Stimulated activated CD8-positive, alpha-beta memory T cell treated with anti-CD3 and anti-CD28 coated beads, Interleukin-15, amount 100 ng/mL, for 4 hours (primary cell): ENCODE data around the gene RXFP1.

Source experiments
- DNase-seq, 2 donors: peaks; one replicate each; pipeline ENCODE4 v3.0.0-alpha.2; 2020; ENCODE audit warnings: low read depth in 2 of 2

Gene RXFP1

GRCh38 chr4:158521484-158522088, at the start of gene RXFP1:
TSS of gene RXFP1 (plus strand) at chr4:158521882. CDS start at chr4:158521977, 95 bp downstream.
- DNase-seq = no peak

GRCh38 chr4:158481811-158482210, 39.9 kb upstream of the RXFP1 start:
- no peak for DNase-seq

DNA sequence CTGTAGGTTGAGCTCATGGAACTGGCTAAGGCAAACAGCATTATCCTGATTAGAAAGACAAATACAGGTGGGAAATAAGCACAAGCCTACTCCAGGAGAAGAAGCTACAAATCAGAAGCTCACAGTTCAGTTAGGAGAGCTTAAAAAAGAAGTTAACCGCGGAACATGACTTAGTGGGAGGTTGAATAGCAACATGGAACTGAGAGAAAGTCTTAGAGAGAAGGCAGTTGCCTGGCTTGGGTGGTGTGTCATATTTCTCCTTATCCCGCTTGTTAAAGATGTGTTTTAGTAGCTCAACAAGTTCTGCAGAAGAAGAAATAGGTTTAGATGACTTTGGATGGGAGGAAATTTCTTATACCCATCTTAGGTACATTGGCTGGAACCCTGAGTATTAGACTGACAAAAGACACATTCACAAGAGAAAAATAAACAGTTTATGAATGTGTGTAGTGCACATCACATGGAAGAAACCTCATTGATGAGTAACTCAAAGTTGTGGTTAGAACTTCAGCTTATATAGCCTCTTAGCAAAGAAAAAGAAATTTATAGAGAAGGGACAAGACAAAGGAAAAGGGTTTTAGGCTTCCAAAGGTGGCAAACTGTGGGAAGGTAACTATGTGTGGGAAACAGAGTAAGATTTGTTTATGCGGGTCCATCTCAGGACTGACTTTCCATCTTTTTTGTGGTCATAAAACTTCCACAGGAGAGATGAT, 37.4 kb upstream of the RXFP1 start:
- no peak for DNase-seq

GRCh38 chr4:158490629-158491028, 31.1 kb upstream of the RXFP1 start:
- DNase-seq = no peak

GRCh38 chr4:158492391-158492790, 29.3 kb upstream of the RXFP1 start:
- no peak for DNase-seq

GRCh38 chr4:158496030-158496741, 25.5 kb upstream of the RXFP1 start:
- no peak for DNase-seq

DNA sequence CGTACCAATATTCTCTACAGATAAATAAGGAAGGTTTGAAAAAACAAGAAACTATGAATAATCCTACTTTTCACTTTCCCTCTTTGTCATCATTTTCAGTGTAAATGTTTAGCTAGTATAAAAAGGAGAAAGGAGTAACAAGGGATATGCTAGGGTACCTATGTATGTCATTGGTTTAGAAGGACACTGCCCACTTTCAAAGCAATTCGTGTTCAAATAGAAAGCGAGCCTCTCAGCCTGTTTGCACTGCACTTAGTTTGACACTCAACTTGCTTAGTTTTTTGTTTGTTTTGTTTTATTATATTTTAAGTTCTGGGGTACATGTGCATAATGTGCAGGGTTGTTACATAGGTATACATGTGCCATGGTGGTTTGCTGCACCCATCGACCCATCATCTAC, 21.6 kb upstream of the RXFP1 start:
- DNase-seq = no peak

- no peak for DNase-seq
Observed at GRCh38 chr4:158513256-158513655, 8.4 kb upstream of the RXFP1 start.

DNA sequence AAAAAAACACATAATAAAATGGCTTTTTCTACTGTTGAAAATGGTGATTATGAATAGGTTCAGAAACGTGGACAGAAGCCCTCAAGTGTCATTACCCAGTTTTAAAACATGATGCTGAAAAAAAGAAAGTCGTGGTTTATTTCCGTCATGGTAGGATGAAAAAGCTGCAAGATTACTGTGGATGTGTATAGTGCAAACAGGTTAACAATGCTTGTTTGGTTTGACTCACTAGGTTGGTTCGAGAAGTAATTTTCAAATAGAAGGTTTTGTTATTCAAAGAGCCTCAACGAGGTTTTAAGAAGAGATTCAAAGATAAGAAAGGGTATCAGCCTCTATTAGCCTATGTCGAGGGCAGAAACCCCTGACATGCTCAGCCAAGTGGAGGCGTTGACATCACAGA, 2.5 kb upstream of the RXFP1 start:
- DNase-seq = no peak

GRCh38 chr4:158523990-158524535, 2.4 kb downstream of the RXFP1 start:
- no peak for DNase-seq

DNA sequence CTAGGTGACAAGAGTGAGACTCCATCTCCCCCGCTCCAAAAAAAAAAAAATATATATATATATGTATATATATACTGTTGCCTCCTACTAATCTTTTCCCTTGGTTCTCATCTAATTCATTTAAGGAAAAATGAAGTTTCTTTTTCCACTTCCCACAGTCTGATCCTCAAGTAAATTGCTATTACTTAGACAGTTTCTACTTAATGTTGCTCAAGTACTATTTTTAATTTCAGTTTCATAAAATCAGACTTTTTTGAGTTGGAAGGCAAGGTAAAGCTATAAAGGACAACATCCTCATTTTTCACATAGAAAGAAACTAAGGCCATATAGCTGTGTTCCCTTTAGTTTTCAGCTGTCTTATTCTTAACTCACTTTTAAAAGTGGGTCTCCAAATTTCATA, 5.8 kb downstream of the RXFP1 start:
- no peak for DNase-seq

DNA sequence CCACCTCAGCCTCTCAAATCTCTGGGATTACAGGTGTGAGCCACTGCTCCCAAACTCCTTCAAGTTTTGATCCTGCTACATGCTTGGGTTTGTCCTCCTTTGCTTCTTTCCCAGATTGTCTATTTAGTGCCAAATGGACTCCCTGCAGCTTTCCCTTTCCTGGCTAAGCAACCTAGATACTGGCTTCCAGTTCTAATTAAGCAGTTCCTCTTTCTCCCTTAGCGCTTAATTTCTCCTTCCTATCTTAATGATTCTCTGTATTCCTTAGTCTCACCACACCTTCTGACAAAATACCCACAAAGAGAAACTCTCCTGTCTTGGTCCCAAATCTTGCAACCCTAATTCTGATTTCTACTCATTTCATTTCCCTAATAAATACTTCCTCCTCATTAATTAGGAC, 7.8 kb downstream of the RXFP1 start:
- DNase-seq = no peak

- no peak for DNase-seq
Observed at GRCh38 chr4:158530381-158530780, 8.7 kb downstream of the RXFP1 start.

GRCh38 chr4:158530898-158531297, 9.2 kb downstream of the RXFP1 start:
- no peak for DNase-seq

DNA sequence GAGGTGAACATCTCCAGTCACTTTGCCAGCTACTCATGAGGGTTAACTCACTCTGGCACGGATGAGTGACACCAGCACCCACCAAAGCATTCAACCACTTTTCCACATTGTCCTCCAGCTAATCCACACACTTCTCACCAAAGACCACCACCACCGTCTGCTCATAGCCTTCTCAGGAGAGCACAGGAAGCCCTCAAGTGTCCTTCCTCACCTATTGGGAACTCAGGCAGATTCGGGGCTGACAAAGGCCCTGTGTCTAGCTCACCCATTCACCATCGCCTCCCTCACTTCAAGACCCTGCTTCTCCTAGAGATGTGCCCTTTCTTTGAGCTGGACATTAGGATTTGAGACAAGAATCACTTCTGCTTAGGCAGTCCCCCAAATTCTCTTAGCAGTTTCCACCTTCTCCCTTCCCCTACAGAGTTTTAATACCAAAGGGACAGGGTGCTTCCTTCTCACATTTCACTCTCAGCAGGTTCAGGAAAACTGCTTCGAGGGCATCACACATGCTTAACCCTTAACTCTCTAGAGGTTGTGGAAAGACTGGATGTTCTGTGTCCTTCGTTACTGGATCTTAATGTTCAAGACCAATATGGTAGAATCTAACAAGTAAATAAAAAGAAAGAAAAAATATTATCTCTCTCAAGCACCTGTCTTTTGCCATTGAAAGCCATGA, 11.0 kb downstream of the RXFP1 start:
- DNase-seq = no peak

GRCh38 chr4:158534727-158535126, 13.0 kb downstream of the RXFP1 start:
- no peak for DNase-seq

DNA sequence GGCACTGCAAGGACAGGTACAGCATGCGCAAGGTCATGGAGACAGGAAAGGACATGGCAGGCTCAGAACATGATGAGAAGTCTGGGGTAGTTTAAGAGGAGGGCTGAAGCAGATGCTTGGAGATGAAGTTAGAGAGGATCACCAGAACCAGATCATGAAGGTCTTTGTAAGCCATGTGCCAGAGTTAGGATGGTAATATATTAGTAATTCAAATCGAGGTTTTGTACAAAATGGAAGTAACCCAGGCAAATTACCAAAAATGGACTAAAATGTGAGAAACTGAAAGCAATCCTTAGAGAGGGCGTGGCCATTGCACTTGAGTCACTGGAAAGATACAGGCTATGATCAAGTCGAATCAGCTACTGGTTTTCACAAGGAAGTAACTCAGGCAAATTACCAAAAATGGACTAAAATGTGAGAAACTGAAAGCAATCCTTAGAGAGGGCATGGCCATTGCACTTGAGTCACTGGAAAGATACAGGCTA, 13.5 kb downstream of the RXFP1 start:
- DNase-seq = no peak

- no peak for DNase-seq
Observed at GRCh38 chr4:158536833-158537232, 15.2 kb downstream of the RXFP1 start.

DNA sequence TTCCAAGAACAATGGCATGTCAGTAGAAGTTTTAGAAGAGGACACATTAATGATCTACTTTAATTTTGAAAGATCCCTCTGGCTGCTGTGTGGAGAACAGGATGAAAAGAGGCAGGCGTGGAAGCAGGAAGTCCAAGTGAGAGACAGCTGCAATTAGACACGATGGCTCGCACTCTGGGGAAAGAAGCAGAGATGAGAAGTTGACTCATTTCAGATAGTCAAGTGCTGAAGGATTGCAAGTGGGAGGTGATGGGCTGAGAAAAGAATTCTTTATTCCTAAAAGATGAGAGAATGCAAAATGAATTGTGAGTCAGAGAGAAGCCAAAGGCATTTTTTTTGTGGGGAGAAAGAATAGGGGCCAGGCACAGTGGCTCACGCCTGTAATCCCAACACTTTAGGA, 16.5 kb downstream of the RXFP1 start:
- no peak for DNase-seq

DNA sequence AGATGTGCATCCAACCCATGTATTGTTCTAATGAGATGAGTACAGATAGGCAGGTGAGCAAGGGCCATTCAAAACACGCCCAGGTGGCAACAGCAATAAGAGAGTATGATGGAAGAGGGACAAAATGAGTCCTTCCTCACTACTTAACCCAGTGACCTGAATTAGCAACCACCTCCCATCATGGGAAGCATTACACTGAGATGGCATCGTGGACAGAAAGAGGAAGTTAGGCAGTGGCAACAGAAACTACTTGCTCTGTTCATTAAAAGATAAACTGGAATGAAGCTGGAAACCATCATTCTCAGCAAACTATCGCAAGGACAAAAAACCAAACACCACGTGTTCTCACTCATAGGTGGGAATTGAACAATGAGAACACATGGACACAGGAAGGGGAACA, 17.2 kb downstream of the RXFP1 start:
- DNase-seq = no peak

DNA sequence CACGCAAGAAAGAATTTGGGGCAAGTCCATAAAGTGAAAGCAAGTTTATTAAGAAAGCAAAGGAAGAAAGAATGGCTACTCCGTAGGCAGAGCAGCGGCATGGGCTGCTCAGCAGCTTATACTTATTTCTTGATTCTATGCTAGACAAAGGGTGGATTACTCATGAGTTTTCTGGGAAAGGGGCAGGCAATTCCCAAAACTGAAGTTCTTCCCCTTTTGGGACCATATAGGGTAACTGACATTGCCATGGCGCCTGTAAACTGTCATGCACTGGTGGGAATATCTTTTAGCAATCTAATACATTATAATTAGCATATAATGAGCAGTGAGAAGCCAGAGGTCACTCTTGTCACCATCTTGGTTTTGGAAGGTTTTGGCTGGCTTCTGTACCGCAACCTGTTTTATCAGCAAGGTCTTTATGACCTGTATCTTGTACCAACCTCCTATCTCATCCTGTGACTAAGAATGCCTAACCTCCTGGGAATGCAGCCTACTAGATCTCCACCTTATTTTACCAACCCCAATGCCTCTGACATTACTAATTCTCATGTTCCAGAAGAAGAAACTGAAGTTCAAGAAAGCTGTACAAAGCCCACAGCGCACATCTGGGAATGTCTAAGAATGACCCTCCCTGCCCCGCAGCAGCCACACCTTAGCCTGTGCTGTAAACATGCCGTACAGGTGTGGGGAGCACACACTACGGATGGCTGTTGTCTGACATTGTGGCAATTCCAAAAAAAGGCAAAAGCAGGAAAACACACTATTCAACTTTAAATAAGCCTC, 18.6 kb downstream of the RXFP1 start:
- no peak for DNase-seq
